ENCODE data around the gene CSF2RB.
A peak's percentile ranks its signal among the peaks of the same experiment; 100 is the strongest.

The CSF2RB gene

GRCh38 chr22:36900880-36901279 is 12.5 kb upstream of the CSF2RB start:
- DNase-seq (ENCODE audit: insufficient read length, low spot score) (no peak), FAIRE-seq (no peak)
- TF ChIP-seq POU2F2 (IDR thresholded peaks at IDR 0.05; ENCODE audit: low read depth, low read length): no peak
- TF ChIP-seq TAF1 (IDR thresholded peaks at IDR 0.05; ENCODE audit: low read depth, low read length): no peak
- no peak for TF ChIP-seq PAX5 (IDR thresholded peaks at IDR 0.05; ENCODE audit: insufficient read depth, low read length, severe bottlenecking)
- TF ChIP-seq POLR2A (IDR thresholded peaks at IDR 0.05; ENCODE audit: low read depth, low read length): no peak
- no peak for TF ChIP-seq SPI1 (IDR thresholded peaks at IDR 0.05; ENCODE audit: low read depth, low read length)
- TF ChIP-seq POLR2AphosphoS5 (IDR thresholded peaks at IDR 0.05; ENCODE audit: low read depth, low read length): no peak

- TF ChIP-seq POU2F2 (IDR thresholded peaks at IDR 0.05; ENCODE audit: low read depth, low read length) (peak; percentile 65; the same call in 1 of the 2 replicates), SPI1 (IDR thresholded peaks at IDR 0.05; ENCODE audit: low read depth, low read length) (peak; percentile 10; the same call in 1 of the 2 replicates), PAX5 (IDR thresholded peaks at IDR 0.05; ENCODE audit: insufficient read depth, low read length, severe bottlenecking) (no peak)
- peak; percentile 97 for FAIRE-seq
- peak; percentile 58 for DNase-seq (ENCODE audit: insufficient read length, low spot score)
These were observed 11.9 kb upstream of the CSF2RB start for GRCh38 chr22:36901411-36902142.

- FAIRE-seq (no peak), DNase-seq (ENCODE audit: insufficient read length, low spot score) (no peak)
- TF ChIP-seq SPI1 (IDR thresholded peaks at IDR 0.05; ENCODE audit: low read depth, low read length) (no peak), POU2F2 (IDR thresholded peaks at IDR 0.05; ENCODE audit: low read depth, low read length) (no peak), PAX5 (IDR thresholded peaks at IDR 0.05; ENCODE audit: insufficient read depth, low read length, severe bottlenecking) (no peak), POLR2A (IDR thresholded peaks at IDR 0.05; ENCODE audit: low read depth, low read length) (no peak), POLR2AphosphoS5 (IDR thresholded peaks at IDR 0.05; ENCODE audit: low read depth, low read length) (no peak), TAF1 (IDR thresholded peaks at IDR 0.05; ENCODE audit: low read depth, low read length) (no peak)
These were observed 11.1 kb upstream of the CSF2RB start for GRCh38 chr22:36902143-36902926.

- TF ChIP-seq SPI1 (IDR thresholded peaks at IDR 0.05; ENCODE audit: low read depth, low read length) (no peak), TAF1 (IDR thresholded peaks at IDR 0.05; ENCODE audit: low read depth, low read length) (no peak), POU2F2 (IDR thresholded peaks at IDR 0.05; ENCODE audit: low read depth, low read length) (no peak)
- DNase-seq (ENCODE audit: insufficient read length, low spot score): no peak
- no peak for FAIRE-seq
These were observed 9.1 kb upstream of the CSF2RB start for GRCh38 chr22:36904260-36904880.

- FAIRE-seq (no peak), DNase-seq (ENCODE audit: insufficient read length, low spot score) (no peak)
- TF ChIP-seq POLR2A (IDR thresholded peaks at IDR 0.05; ENCODE audit: low read depth, low read length): no peak
- no peak for TF ChIP-seq POU2F2 (IDR thresholded peaks at IDR 0.05; ENCODE audit: low read depth, low read length)
- TF ChIP-seq PAX5 (IDR thresholded peaks at IDR 0.05; ENCODE audit: insufficient read depth, low read length, severe bottlenecking): no peak
- TF ChIP-seq TAF1 (IDR thresholded peaks at IDR 0.05; ENCODE audit: low read depth, low read length): no peak
- no peak for TF ChIP-seq SPI1 (IDR thresholded peaks at IDR 0.05; ENCODE audit: low read depth, low read length)
- TF ChIP-seq POLR2AphosphoS5 (IDR thresholded peaks at IDR 0.05; ENCODE audit: low read depth, low read length): no peak
These were observed 5.9 kb upstream of the CSF2RB start for GRCh38 chr22:36907253-36908195.

GRCh38 chr22:36910461-36910860 is 3.0 kb upstream of the CSF2RB start:
- DNase-seq (ENCODE audit: insufficient read length, low spot score) (no peak), FAIRE-seq (no peak)
- TF ChIP-seq POLR2AphosphoS5 (IDR thresholded peaks at IDR 0.05; ENCODE audit: low read depth, low read length) (no peak), POU2F2 (IDR thresholded peaks at IDR 0.05; ENCODE audit: low read depth, low read length) (no peak), PAX5 (IDR thresholded peaks at IDR 0.05; ENCODE audit: insufficient read depth, low read length, severe bottlenecking) (no peak), TAF1 (IDR thresholded peaks at IDR 0.05; ENCODE audit: low read depth, low read length) (no peak), POLR2A (IDR thresholded peaks at IDR 0.05; ENCODE audit: low read depth, low read length) (no peak), SPI1 (IDR thresholded peaks at IDR 0.05; ENCODE audit: low read depth, low read length) (no peak)

- DNase-seq (ENCODE audit: insufficient read length, low spot score): no peak
- no peak for FAIRE-seq
- no peak for TF ChIP-seq SPI1 (IDR thresholded peaks at IDR 0.05; ENCODE audit: low read depth, low read length)
- no peak for TF ChIP-seq POLR2AphosphoS5 (IDR thresholded peaks at IDR 0.05; ENCODE audit: low read depth, low read length)
- TF ChIP-seq PAX5 (IDR thresholded peaks at IDR 0.05; ENCODE audit: insufficient read depth, low read length, severe bottlenecking): no peak
These were observed 1.4 kb upstream of the CSF2RB start for GRCh38 chr22:36911887-36912661.

GRCh38 chr22:36912694-36913426 is 568 bp upstream of the CSF2RB start:
- DNase-seq (ENCODE audit: insufficient read length, low spot score) (no peak), FAIRE-seq (peak; percentile 38)

More at GRCh38 chr22:36912694-36913426, 568 bp upstream of the CSF2RB start:
- TF ChIP-seq POLR2AphosphoS5 (IDR thresholded peaks at IDR 0.05; ENCODE audit: low read depth, low read length) (no peak), POU2F2 (IDR thresholded peaks at IDR 0.05; ENCODE audit: low read depth, low read length) (no peak), TAF1 (IDR thresholded peaks at IDR 0.05; ENCODE audit: low read depth, low read length) (no peak), POLR2A (IDR thresholded peaks at IDR 0.05; ENCODE audit: low read depth, low read length) (no peak), PAX5 (IDR thresholded peaks at IDR 0.05; ENCODE audit: insufficient read depth, low read length, severe bottlenecking) (no peak), SPI1 (IDR thresholded peaks at IDR 0.05; ENCODE audit: low read depth, low read length) (no peak)
